HepG2 (cell line): ENCODE measurements around the gene GRAMD4. TPM values are rescaled to one million over a fixed set of nuclear protein-coding genes. Genes with fewer than 3 reads are reported as not detected.
A peak's percentile ranks its signal among the peaks of the same experiment; 100 is the strongest.

ENCODE experiments used
- ATAC-seq: fragments of 200-7000 bp; cut with Tn5 transposase; 3 replicates; pipeline ENCODE4 v1.9.1; 2020; ENCODE audit warnings: mild to moderate bottlenecking, moderate library complexity
- BruUV-seq: library from RNA; stranded (reverse); fragments of 400-500 nt; replicated peaks from 2 replicates; lab custom pipeline; 2021; lab: Mats Ljungman, UMichigan
- CTCF ChIA-PET: fragments of 300-600 bp; formaldehyde crosslinking; extraction: SDS; loops from one replicate; lab custom pipeline; 2021; ENCODE audit warnings: low total read pairs, inconsistent platforms, low intra/inter-chr PET ratio; lab: Yijun Ruan, JAX
- POLR2A ChIA-PET: fragments of 350-600 bp; sonication (Branson Sonifier 250); formaldehyde crosslinking; loops from one replicate; lab custom pipeline; 2020; ENCODE audit warnings: antibody characterized with exemption, inconsistent platforms; lab: Yijun Ruan, JAX
- DNase-seq: peaks from one replicate; pipeline ENCODE4 v3.0.0-alpha.2; 2015; ENCODE audit warnings: low spot score
- FAIRE-seq: peaks from 3 replicates; lab custom pipeline; 2011; peaks lifted over from hg19 to GRCh38; lab: Jason Lieb, UNC
- H2AFZ ChIP-seq: one replicate; pipeline ENCODE4 v1.6.1; 2011; ENCODE audit warnings: low read length, inconsistent platforms
- H3K27ac ChIP-seq: fragments of 300-600 bp; 3 replicates; pipeline ENCODE4 v1.8.0; 2011; ENCODE audit warnings: mixed run types, mild to moderate bottlenecking, mixed read lengths, low read length, inconsistent platforms; ENCODE audit not compliant: insufficient read depth; ENCODE audit errors: extremely low read length
- H3K27me3 ChIP-seq, 2 experiments: fragments of 200-600 bp in 1 of 2; 2 replicates in 1 of 2; 3 replicates in 1 of 2; pipeline versions ENCODE4 v1.6.0 to v1.8.0; 2011; ENCODE audit warnings: low read length in 2 of 2, mild to moderate bottlenecking in 2 of 2, moderate library complexity in 2 of 2, inconsistent platforms in 1 of 2; ENCODE audit not compliant: insufficient read depth in 2 of 2, control insufficient read depth in 1 of 2
- H3K36me3 ChIP-seq, 2 experiments: fragments of 200-600 bp in 1 of 2; replicated peaks in 1 of 2; 2 replicates in 1 of 2; 3 replicates in 1 of 2; pipeline versions ENCODE4 v1.5.1 to v1.8.0; 2011; ENCODE audit warnings: low read length in 2 of 2, inconsistent platforms in 1 of 2; ENCODE audit not compliant: insufficient read depth in 2 of 2, control insufficient read depth in 1 of 2
- H3K4me1 ChIP-seq: 2 replicates; pipeline ENCODE4 v1.5.1; 2012; ENCODE audit warnings: low read length, inconsistent platforms; ENCODE audit not compliant: insufficient read depth
- H3K4me2 ChIP-seq: 2 replicates; pipeline ENCODE4 v1.6.0; 2011; ENCODE audit warnings: low read depth, low read length, inconsistent platforms
- H3K4me3 ChIP-seq, 3 experiments: fragments of 200-600 bp in 1 of 3; sonication (generic), shearing (Covaris generic) in 1 of 3; replicated peaks in 1 of 3; 2 replicates each; pipeline ENCODE4 v1.5.1; 2011 to 2016; ENCODE audit warnings: low read length in 3 of 3, inconsistent platforms in 2 of 3, low read depth in 2 of 3, mild to moderate bottlenecking in 2 of 3, control low read depth in 1 of 3, mixed read lengths in 1 of 3; ENCODE audit not compliant: insufficient read depth in 1 of 3
- H3K79me2 ChIP-seq: one replicate; pipeline ENCODE4 v1.6.1; 2011; ENCODE audit warnings: low read length, inconsistent platforms; ENCODE audit not compliant: insufficient read depth
- H3K9ac ChIP-seq: 2 replicates; pipeline ENCODE4 v1.6.0; 2011; ENCODE audit warnings: mild to moderate bottlenecking, low read depth, low read length, inconsistent platforms; ENCODE audit not compliant: insufficient read depth
- H3K9me3 ChIP-seq: 2 replicates; pipeline ENCODE4 v1.5.1; 2012; ENCODE audit warnings: mild to moderate bottlenecking, low read length
- H4K20me1 ChIP-seq: 2 replicates; pipeline ENCODE4 v1.6.0; 2011; ENCODE audit warnings: inconsistent platforms, mild to moderate bottlenecking, low read length, moderate library complexity; ENCODE audit not compliant: insufficient read depth
- AGO2 ChIP-seq: fragments of 200-400 bp; formaldehyde crosslinking; optimal IDR thresholded peaks from 2 replicates; pipeline ENCODE3; 2017; ENCODE audit warnings: mild to moderate bottlenecking, low read depth, low read length, moderate library complexity
- ATF3 ChIP-seq: sonication (generic); formaldehyde crosslinking; IDR thresholded peaks from 2 replicates; pipeline ENCODE4 v1.4.0; 2020; ENCODE audit warnings: missing genetic modification reagents
- CBFB ChIP-seq: sonication (generic); formaldehyde crosslinking; IDR thresholded peaks from 2 replicates; pipeline ENCODE4 v1.4.0; 2020; ENCODE audit warnings: missing genetic modification reagents
- IKZF5 ChIP-seq: IDR thresholded peaks from 2 replicates; pipeline ENCODE4 v1.6.1; 2018; ENCODE audit warnings: missing genetic modification reagents, mild to moderate bottlenecking, missing compliant biosample characterization
- MIER3 ChIP-seq: IDR thresholded peaks from 2 replicates; pipeline ENCODE4 v1.6.1; 2016; ENCODE audit warnings: missing compliant biosample characterization, borderline replicate concordance
- RERE ChIP-seq: IDR thresholded peaks from 2 replicates; pipeline ENCODE4 v1.6.1; 2016; ENCODE audit warnings: low read depth, missing genetic modification reagents, missing compliant biosample characterization
- SCMH1 ChIP-seq: sonication (generic); formaldehyde crosslinking; IDR thresholded peaks from 2 replicates; pipeline ENCODE4 v1.9.0; 2021; ENCODE audit warnings: missing genetic modification reagents, mild to moderate bottlenecking, borderline replicate concordance
- TRIM22 ChIP-seq: fragments of 450-650 bp; IDR thresholded peaks from 2 replicates; pipeline ENCODE4 v1.6.1; 2017
- YEATS2 ChIP-seq: sonication (generic); formaldehyde crosslinking; IDR thresholded peaks from 2 replicates; pipeline ENCODE4 v1.4.0; 2020; ENCODE audit warnings: missing genetic modification reagents, borderline replicate concordance
- ZKSCAN1 ChIP-seq: fragments of 150-350 bp; IDR thresholded peaks from 2 replicates; pipeline ENCODE4 v1.6.1; 2014; ENCODE audit warnings: low read length
- ZNF780A ChIP-seq: sonication (generic); formaldehyde crosslinking; IDR thresholded peaks from 2 replicates; pipeline ENCODE4 v1.8.0; 2022; ENCODE audit warnings: mild to moderate bottlenecking, missing genetic modification reagents, moderate library complexity
- ZSCAN5A ChIP-seq: sonication (generic); formaldehyde crosslinking; IDR thresholded peaks from 2 replicates; pipeline ENCODE4 v1.8.0; 2022; ENCODE audit warnings: mild to moderate bottlenecking, missing genetic modification reagents, borderline replicate concordance
- WGBS: methylation state at CpG from one replicate; pipeline ENCODE4 v1.1.6; 2017; ENCODE audit warnings: low lambda C conversion rate; 5-methylcytosine and 5-hydroxymethylcytosine counted together
- in situ Hi-C: cut with HindIII; loops from 2 replicates; pipeline ENCODE4 v1.10.0; 2017; ENCODE audit warnings: low pct_unique_long_range_greater_than_20kb; ENCODE audit not compliant: extremely low pct_ligation_motif_present
- intact Hi-C: fragments of 100-400 bp; cut with micrococcal nuclease; formaldehyde crosslinking; loops from one replicate; pipeline ENCODE4 v1.10.0; 2022; ENCODE audit not compliant: unreplicated experiment
- polyA plus RNA-seq, 8 experiments: library from polyadenylated mRNA; depleted of rRNA in 3 of 8; stranded (reverse) in 7 of 8; unstranded in 1 of 8; fragments of >200 nt; fragmentation: Illumina TruSeq in 4 of 8; extraction: Trizol in 4 of 8; gene quantifications; 2 replicates each; pipeline versions ENCODE4 v1.2.1 to v1.2.3, GENCODE V29; 2011 to 2016; ENCODE audit warnings: low read depth in 4 of 8, missing spikeins in 1 of 8, mixed read lengths in 1 of 8; ENCODE audit not compliant: insufficient read depth in 1 of 8
- total RNA-seq, 5 experiments: library from RNA; depleted of rRNA; stranded (reverse); fragments of >200 nt; fragmentation: Illumina TruSeq; extraction: Trizol; gene quantifications; 2 replicates each; pipeline ENCODE4 v1.2.3, GENCODE V29; 2016; ENCODE audit warnings: low read depth in 1 of 5

GRAMD4 gene
- total and polyA plus RNA-seq, 2 of the 13 experiments (the other 11 are each of a cell fraction or from before 2014, with no cell fraction given), result 15.2 to 15.7 TPM

- no peak for TF ChIP-seq MIER3
- TF ChIP-seq YEATS2, result no peak
- TF ChIP-seq CBFB, result no peak
- TF ChIP-seq ATF3 (CRISPR knock-in tag), result no peak
- no peak for TF ChIP-seq IKZF5 (CRISPR knock-in tag)
- no peak for TF ChIP-seq TRIM22
Measured at GRCh38 chr22:46727813-46728364, 107.7 kb downstream of the GRAMD4 start (continued).

- no peak overlapping the region for H3K27ac ChIP-seq
Measured at GRCh38 chr22:46728470-46728869, 108.3 kb downstream of the GRAMD4 start.

More at GRCh38 chr22:46728470-46728869, 108.3 kb downstream of the GRAMD4 start:
- H3K79me2 ChIP-seq, result peaks cover 38% of the 10 kb centered on the region
- H3K9ac ChIP-seq, result no peak overlapping the region
- ChIA-PET POLR2A (no interaction called here), CTCF (no interaction called here)
- WGBS, result 100% methylated on average over 3 of the region's 11 CpGs
- intact Hi-C loops (no loop called here), in situ Hi-C loops (no loop called here)
- no peaks in the 10 kb centered on the region for H3K27me3 ChIP-seq
- DNase-seq (no peak), FAIRE-seq (no peak), ATAC-seq (no peak)
- no peak overlapping the region for H3K4me2 ChIP-seq
- H4K20me1 ChIP-seq, result no peaks in the 10 kb centered on the region
- H3K36me3 ChIP-seq, result peaks cover 6 to 10% of the 10 kb centered on the region in 2 experiments; a peak in 3 of 5 replicates
- no TSS peak for BruUV-seq
- no peak overlapping the region for H2AFZ ChIP-seq
- H3K4me3 ChIP-seq, result no peak overlapping the region
- no peaks in the 10 kb centered on the region for H3K9me3 ChIP-seq
- H3K4me1 ChIP-seq, result peaks cover 34% of the 10 kb centered on the region
- TF ChIP-seq RERE (no peak), AGO2 (peak; percentile 37), ZKSCAN1 (no peak), SCMH1 (CRISPR knock-in tag) (no peak), ZSCAN5A (no peak), ZNF780A (no peak)
